Body of pancreas (tissue), 4 donors: Measurements from ENCODE around the gene OR51E1.

Experiments used
- CTCF ChIP-seq, 7 experiments: fragments of 450-650 bp in 4 of 7; fragments of 200-600 bp in 3 of 7; sonication (generic) in 3 of 7; IDR thresholded peaks; one replicate each; pipeline ENCODE4 v1.5.1; 2016 to 2019; ENCODE audit warnings: antibody characterized with exemption in 7 of 7
- POLR2A ChIP-seq, 3 donors: fragments of 450-650 bp; IDR thresholded peaks; one replicate each; pipeline ENCODE4 v1.6.1; 2016; ENCODE audit warnings: antibody characterized with exemption in 3 of 3, mild to moderate bottlenecking in 2 of 3

- TF ChIP-seq CTCF (IDR thresholded peaks at IDR 0.05) (no peak), POLR2A (IDR thresholded peaks at IDR 0.05) (no peak)
Measured at GRCh38 chr11:4662876-4663275, 19.1 kb downstream of the OR51E1 start.
